Caco-2 (cell line): ENCODE results near the gene CHRM2. TPM values are rescaled to one million over a fixed set of nuclear protein-coding genes. Genes with fewer than 3 reads are reported as not detected.

Experiments
- BruUV-seq: library from RNA; stranded (reverse); fragments of 400-500 nt; replicated peaks from 2 replicates; lab custom pipeline; 2021; lab: Mats Ljungman, UMichigan
- CTCF ChIA-PET: fragments of 300-600 bp; sonication (Branson Sonifier 250); formaldehyde crosslinking; loops from one replicate; lab custom pipeline; 2022; ENCODE audit warnings: antibody characterized with exemption; lab: Charles Lee
- POLR2A ChIA-PET: fragments of 300-600 bp; sonication (Branson Sonifier 250); formaldehyde crosslinking; loops from one replicate; lab custom pipeline; 2022; ENCODE audit warnings: antibody characterized with exemption; lab: Charles Lee
- DNase-seq, 2 experiments: peaks; one replicate each; pipeline versions ENCODE4 v3.0.0 to v3.0.0-alpha.2; 2020 to 2022
- H3K27me3 ChIP-seq: replicated peaks from 2 replicates; pipeline ENCODE4 v1.6.0; 2011; ENCODE audit warnings: low read length; ENCODE audit not compliant: control insufficient read depth, insufficient read depth
- H3K36me3 ChIP-seq: 2 replicates; pipeline ENCODE4 v1.5.1; 2011; ENCODE audit warnings: low read length; ENCODE audit not compliant: control insufficient read depth, insufficient read depth
- H3K4me1 ChIP-seq: fragments of 250-450 bp; sonication (Bioruptor Pico); 2 replicates; pipeline ENCODE4 v1.5.1; 2020; ENCODE audit warnings: mild to moderate bottlenecking
- H3K4me3 ChIP-seq: 2 replicates; pipeline ENCODE4 v1.5.1; 2011; ENCODE audit warnings: low read depth, mild to moderate bottlenecking, control low read depth, low read length
- H3K9me3 ChIP-seq: fragments of 250-450 bp; sonication (Bioruptor Pico); 2 replicates; pipeline ENCODE4 v1.5.1; 2020; ENCODE audit warnings: mild to moderate bottlenecking, moderate library complexity
- H3K27ac Mint-ChIP-seq: one replicate; pipeline ENCODE4 v1.8.0; 2022; ENCODE audit warnings: mixed read lengths; ENCODE audit not compliant: unreplicated experiment
- H3K27me3 Mint-ChIP-seq: one replicate; pipeline ENCODE4 v1.8.0; 2022; ENCODE audit warnings: mixed read lengths; ENCODE audit not compliant: insufficient read depth, unreplicated experiment
- H3K36me3 Mint-ChIP-seq: one replicate; pipeline ENCODE4 v1.8.0; 2022; ENCODE audit warnings: mild to moderate bottlenecking, mixed read lengths; ENCODE audit not compliant: insufficient read depth, unreplicated experiment
- H3K4me1 Mint-ChIP-seq: one replicate; pipeline ENCODE4 v1.8.0; 2022; ENCODE audit warnings: low read depth, mixed read lengths; ENCODE audit not compliant: unreplicated experiment
- H3K4me3 Mint-ChIP-seq: one replicate; pipeline ENCODE4 v1.8.0; 2022; ENCODE audit warnings: mild to moderate bottlenecking, moderate library complexity, mixed read lengths; ENCODE audit not compliant: unreplicated experiment
- H3K9me3 Mint-ChIP-seq: one replicate; pipeline ENCODE4 v1.8.0; 2022; ENCODE audit warnings: mixed read lengths; ENCODE audit not compliant: unreplicated experiment
- intact Hi-C: fragments of 100-400 bp; cut with micrococcal nuclease; formaldehyde crosslinking; loops from one replicate; pipeline ENCODE4 v1.10.0; 2022; ENCODE audit not compliant: unreplicated experiment
- total RNA-seq: library from RNA; stranded (reverse); gene quantifications from 2 replicates; pipeline ENCODE4 v1.2.3, GENCODE V29; 2022
- TF ChIP-seq, protein P1 (sequence below), 2 experiments: fragments of 200-600 bp in 1 of 2; IDR thresholded peaks; 1 replicate in 1 of 2; 2 replicates in 1 of 2; pipeline versions ENCODE4 v1.5.1 to v1.8.0; 2011 to 2022; ENCODE audit warnings: antibody characterized with exemption in 1 of 2, control low read depth in 1 of 2, inconsistent platforms in 1 of 2, low read depth in 1 of 2, low read length in 1 of 2, mild to moderate bottlenecking in 1 of 2, moderate library complexity in 1 of 2; ENCODE audit not compliant: insufficient read depth in 1 of 2, severe bottlenecking in 1 of 2, unreplicated experiment in 1 of 2

CHRM2 gene
- total RNA-seq, 1 experiment from 2014 or later: not detected

DNA sequence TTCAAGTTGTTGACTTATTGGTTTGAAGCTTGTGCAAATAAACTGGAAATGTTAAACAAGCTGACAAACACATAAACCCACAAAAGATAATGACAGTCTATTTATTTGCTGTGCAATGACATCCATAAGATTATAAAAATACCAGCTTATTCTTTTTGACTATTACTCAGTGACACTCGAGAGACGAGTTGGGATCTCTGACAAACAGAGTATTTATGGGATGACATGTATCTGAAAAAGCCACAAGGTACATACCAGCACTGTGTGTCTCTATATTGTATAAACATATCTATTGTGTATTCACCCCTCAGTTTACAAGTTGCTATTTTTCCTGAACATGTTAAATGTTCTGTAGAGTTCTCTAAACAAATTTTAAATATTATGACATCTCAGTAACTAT lies 88.9 kb downstream of the CHRM2 start:
- CTCF ChIA-PET: no interaction called here
- TF ChIP-seq, protein P1, sequence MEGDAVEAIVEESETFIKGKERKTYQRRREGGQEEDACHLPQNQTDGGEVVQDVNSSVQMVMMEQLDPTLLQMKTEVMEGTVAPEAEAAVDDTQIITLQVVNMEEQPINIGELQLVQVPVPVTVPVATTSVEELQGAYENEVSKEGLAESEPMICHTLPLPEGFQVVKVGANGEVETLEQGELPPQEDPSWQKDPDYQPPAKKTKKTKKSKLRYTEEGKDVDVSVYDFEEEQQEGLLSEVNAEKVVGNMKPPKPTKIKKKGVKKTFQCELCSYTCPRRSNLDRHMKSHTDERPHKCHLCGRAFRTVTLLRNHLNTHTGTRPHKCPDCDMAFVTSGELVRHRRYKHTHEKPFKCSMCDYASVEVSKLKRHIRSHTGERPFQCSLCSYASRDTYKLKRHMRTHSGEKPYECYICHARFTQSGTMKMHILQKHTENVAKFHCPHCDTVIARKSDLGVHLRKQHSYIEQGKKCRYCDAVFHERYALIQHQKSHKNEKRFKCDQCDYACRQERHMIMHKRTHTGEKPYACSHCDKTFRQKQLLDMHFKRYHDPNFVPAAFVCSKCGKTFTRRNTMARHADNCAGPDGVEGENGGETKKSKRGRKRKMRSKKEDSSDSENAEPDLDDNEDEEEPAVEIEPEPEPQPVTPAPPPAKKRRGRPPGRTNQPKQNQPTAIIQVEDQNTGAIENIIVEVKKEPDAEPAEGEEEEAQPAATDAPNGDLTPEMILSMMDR (IDR thresholded peaks at IDR 0.05; ENCODE audit: insufficient read depth in 1 of 2, low read depth in 1 of 2, low read length in 1 of 2, severe bottlenecking in 1 of 2, unreplicated experiment in 1 of 2): no peak
- no TSS peak for BruUV-seq

DNA sequence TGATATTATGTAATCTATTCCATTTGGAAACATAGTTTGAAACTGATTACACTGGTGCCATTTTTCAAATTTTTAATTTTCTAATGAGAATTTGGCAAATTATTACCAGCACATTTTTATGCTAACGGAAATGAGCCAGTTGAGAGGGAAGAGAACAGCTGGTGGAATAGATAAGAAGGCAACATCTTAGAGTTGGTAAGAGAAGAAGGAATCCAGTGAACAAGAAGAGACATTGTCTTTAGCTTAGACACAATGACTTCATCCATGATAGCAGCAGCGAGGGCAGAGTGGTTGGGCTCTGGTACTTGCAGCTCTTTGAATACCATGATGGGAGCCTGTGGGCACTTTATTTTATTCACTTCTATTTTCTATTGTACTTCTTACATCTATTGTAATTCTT lies 89.6 kb downstream of the CHRM2 start:
- peaks cover 9% of the 10 kb centered on the region for H3K9me3 Mint-ChIP-seq
- H3K27ac Mint-ChIP-seq: no peak overlapping the region
- DNase-seq: no peak
- ChIA-PET CTCF (no interaction called here), POLR2A (no interaction called here)
- no peaks in the 10 kb centered on the region for H3K4me1 Mint-ChIP-seq
- no TSS peak for BruUV-seq
- no peak overlapping the region for H3K4me3 Mint-ChIP-seq
- intact Hi-C loops: no loop called here
- H3K36me3 Mint-ChIP-seq: no peaks in the 10 kb centered on the region
- peaks cover 6% of the 10 kb centered on the region for H3K27me3 Mint-ChIP-seq
- H3K4me1 ChIP-seq: no peaks in the 10 kb centered on the region
- no peaks in the 10 kb centered on the region for H3K36me3 ChIP-seq
- H3K27me3 ChIP-seq: no peaks in the 10 kb centered on the region
- no peaks in the 10 kb centered on the region; the same call in 1 of the 2 replicates for H3K9me3 ChIP-seq
- no peak overlapping the region for H3K4me3 ChIP-seq
- TF ChIP-seq, protein P1 (IDR thresholded peaks at IDR 0.05; ENCODE audit: insufficient read depth in 1 of 2, low read depth in 1 of 2, low read length in 1 of 2, severe bottlenecking in 1 of 2, unreplicated experiment in 1 of 2): no peak

More for the DNA sequence above, 88.9 kb downstream of the CHRM2 start:
- POLR2A ChIA-PET: no interaction called here
- no peaks in the 10 kb centered on the region for H3K36me3 ChIP-seq
- peaks cover 3% of the 10 kb centered on the region for H3K27me3 Mint-ChIP-seq
- no peaks in the 10 kb centered on the region for H3K4me1 ChIP-seq
- H3K4me3 Mint-ChIP-seq: no peak overlapping the region
- peaks cover 9% of the 10 kb centered on the region for H3K9me3 Mint-ChIP-seq
- no peaks in the 10 kb centered on the region for H3K4me1 Mint-ChIP-seq
- H3K27me3 ChIP-seq: no peaks in the 10 kb centered on the region
- H3K36me3 Mint-ChIP-seq: no peaks in the 10 kb centered on the region
- DNase-seq: no peak
- no peak overlapping the region for H3K4me3 ChIP-seq
- intact Hi-C loops: no loop called here
- H3K27ac Mint-ChIP-seq: no peak overlapping the region
- H3K9me3 ChIP-seq: no peaks in the 10 kb centered on the region; the same call in 1 of the 2 replicates

DNA sequence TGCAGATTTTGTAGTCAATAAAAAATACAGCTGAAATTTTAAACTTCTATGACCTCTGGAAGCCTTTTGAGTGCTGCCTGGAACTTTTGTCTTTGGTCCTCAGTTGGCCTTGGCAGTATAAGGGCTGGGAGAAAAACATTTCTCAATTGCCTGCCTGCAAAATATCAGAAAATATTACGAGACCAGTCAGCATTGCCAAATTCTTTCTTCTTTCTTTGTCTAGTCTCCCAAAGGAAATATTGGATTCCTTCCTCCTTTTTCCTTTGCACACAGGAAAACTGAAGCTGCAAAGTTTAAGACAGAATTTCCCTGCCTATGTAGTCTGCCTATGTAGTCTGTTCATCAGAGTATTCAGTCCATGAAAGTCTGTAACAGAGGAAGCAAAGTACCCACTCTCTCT lies 95.9 kb downstream of the CHRM2 start:
- no peak for DNase-seq
- H3K4me3 Mint-ChIP-seq: no peak overlapping the region
- Histone ChIP-seq H3K4me1 (no peaks in the 10 kb centered on the region), H3K4me3 (no peak overlapping the region), H3K36me3 (no peaks in the 10 kb centered on the region), H3K27me3 (no peaks in the 10 kb centered on the region), H3K9me3 (peaks cover 3% of the 10 kb centered on the region)
- ChIA-PET CTCF (no interaction called here), POLR2A (no interaction called here)
- no peaks in the 10 kb centered on the region for H3K36me3 Mint-ChIP-seq
- intact Hi-C loops: no loop called here
- H3K4me1 Mint-ChIP-seq: no peaks in the 10 kb centered on the region
- peaks cover 9% of the 10 kb centered on the region for H3K9me3 Mint-ChIP-seq
- H3K27me3 Mint-ChIP-seq: peaks cover 6% of the 10 kb centered on the region
- TF ChIP-seq, protein P1 (IDR thresholded peaks at IDR 0.05; ENCODE audit: insufficient read depth in 1 of 2, low read depth in 1 of 2, low read length in 1 of 2, severe bottlenecking in 1 of 2, unreplicated experiment in 1 of 2): no peak
- no peak overlapping the region for H3K27ac Mint-ChIP-seq
- no TSS peak for BruUV-seq
